Measurements from ENCODE around the gene PRR33.
"Not testable (repeated sequence)": the region's sequence is repeated elsewhere in the genome, so short reads cannot be mapped to it uniquely, and the experiment has no call there.

- TF ChIP-seq POLR2A, CTCF (IDR thresholded peaks at IDR 0.05): not testable (repeated sequence)
Observed at GRCh38 chr11:1939788-1940187, 48.1 kb upstream of the PRR33 start.
